ENCODE measurements around the gene POLR3K.

POLR3K gene

DNA sequence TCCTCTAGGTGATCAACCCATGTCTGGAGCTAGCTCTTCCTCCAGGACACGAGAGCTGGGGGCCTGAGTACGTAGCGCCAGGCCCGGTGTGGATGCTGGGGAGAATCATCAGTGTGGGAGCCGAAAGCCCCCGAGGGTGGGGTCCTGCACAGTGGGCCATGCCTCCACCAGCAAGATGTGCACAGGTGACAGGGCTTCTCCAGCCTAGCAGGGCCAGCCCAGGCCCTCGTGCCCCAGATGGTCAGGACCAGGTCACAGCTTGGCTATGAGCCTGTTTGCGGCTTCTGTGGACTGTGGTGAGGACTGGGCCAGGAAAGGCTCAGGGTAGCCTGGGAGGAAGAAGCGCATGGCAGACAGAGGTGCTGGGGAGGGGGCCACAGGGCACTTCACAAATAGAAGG is 32.5 kb upstream of the POLR3K start:
- DNase-seq (ENCODE audit: low spot score): no peak
- TF ChIP-seq, protein P1, sequence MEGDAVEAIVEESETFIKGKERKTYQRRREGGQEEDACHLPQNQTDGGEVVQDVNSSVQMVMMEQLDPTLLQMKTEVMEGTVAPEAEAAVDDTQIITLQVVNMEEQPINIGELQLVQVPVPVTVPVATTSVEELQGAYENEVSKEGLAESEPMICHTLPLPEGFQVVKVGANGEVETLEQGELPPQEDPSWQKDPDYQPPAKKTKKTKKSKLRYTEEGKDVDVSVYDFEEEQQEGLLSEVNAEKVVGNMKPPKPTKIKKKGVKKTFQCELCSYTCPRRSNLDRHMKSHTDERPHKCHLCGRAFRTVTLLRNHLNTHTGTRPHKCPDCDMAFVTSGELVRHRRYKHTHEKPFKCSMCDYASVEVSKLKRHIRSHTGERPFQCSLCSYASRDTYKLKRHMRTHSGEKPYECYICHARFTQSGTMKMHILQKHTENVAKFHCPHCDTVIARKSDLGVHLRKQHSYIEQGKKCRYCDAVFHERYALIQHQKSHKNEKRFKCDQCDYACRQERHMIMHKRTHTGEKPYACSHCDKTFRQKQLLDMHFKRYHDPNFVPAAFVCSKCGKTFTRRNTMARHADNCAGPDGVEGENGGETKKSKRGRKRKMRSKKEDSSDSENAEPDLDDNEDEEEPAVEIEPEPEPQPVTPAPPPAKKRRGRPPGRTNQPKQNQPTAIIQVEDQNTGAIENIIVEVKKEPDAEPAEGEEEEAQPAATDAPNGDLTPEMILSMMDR (IDR thresholded peaks at IDR 0.05; ENCODE audit: extremely low read depth, insufficient read depth, missing control alignments): no peak
- in situ Hi-C loops (cut with MboI; ENCODE audit: low pct_unique_long_range_greater_than_20kb, low sequenced_read_pairs, unreplicated experiment): no loop called here

DNA sequence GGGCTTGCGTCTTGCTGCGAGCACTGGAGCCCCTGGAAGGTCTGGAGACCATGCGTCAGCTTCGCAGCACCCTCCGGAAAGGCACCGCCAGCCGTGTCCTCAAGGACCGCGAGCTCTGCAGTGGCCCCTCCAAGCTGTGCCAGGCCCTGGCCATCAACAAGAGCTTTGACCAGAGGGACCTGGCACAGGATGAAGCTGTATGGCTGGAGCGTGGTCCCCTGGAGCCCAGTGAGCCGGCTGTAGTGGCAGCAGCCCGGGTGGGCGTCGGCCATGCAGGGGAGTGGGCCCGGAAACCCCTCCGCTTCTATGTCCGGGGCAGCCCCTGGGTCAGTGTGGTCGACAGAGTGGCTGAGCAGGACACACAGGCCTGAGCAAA is 32.0 kb upstream of the POLR3K start:
- TF ChIP-seq, protein P1 (IDR thresholded peaks at IDR 0.05; ENCODE audit: extremely low read depth, insufficient read depth, missing control alignments): no peak
- DNase-seq (ENCODE audit: low spot score): no peak
- in situ Hi-C loops (cut with MboI; ENCODE audit: low pct_unique_long_range_greater_than_20kb, low sequenced_read_pairs, unreplicated experiment): no loop called here

DNA sequence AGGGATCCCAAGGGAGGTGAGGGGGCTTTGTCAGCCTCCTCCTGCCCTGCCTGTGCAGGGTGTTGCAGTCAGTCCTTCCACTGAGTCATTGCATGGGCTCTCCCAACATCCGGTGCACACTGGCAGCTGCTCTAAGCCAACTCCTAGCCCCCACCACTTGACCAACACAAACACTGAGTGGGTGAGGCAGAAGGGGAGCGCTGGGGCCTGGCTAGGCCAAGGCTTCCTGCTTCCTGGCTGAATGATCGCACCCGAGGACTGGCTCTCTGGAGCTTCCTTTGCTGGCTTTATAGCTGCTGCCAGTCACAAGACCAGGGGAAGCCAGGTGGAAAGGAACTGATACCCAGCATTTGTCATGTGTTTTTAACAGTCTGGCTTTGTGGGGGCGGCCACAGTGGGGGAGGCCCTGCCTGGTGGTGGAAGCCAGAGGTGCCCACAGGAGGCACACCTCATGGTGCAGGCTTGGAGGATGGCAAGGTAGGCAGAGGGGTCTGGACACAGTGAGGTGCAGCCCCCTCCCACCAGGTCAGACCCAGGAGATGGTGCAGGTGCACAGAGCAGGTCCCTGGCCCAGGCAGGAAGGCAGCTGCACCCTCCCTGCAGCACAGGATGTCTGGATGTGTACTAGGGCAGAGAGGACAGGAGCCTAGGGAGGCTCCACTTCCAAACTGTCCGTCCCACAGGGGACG is 31.5 kb upstream of the POLR3K start:
- peak; percentile 82 for DNase-seq (ENCODE audit: low spot score)
- TF ChIP-seq, protein P1 (IDR thresholded peaks at IDR 0.05; ENCODE audit: extremely low read depth, insufficient read depth, missing control alignments): no peak
- in situ Hi-C loops (cut with MboI; ENCODE audit: low pct_unique_long_range_greater_than_20kb, low sequenced_read_pairs, unreplicated experiment): no loop called here

DNA sequence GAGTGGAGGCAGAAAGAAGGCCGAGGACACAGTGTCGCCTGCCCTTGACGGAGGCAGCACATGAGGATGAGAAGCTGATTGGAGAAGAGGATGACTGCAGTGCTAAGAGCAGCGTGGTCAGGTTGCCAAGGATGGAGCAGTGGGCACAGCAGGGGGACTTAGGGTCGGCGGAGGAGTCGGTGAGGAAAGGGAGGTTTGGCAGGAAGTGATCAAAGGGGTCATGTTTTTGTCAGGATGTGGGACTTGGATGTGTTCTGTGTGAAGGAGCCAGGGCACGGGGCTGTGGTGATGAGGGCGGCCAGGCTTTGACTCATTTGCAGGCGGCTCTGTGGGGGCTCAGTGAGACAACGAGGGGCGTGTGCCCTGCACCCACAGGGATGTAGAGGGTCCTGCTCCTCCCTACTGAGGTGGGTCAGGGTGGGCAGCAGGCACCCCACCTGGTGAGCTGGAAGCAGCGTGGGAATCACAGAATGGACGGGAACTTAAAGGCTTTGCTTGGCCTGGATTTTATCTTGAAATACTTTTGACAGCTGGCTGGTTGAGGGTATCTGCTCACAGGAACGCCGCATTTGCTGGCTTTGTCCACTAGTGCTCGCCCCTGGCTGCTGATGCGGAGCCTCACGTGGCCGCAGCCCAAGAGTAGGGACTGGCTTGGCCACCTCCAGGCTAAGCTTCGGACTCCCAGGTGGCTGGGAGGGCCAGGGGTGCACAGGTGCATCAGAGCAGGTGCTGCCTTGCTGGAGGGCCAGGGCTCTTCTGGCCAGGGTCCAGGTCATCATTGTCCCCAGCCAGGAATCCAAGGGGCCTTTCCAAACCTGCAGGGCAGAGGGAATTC is 30.6 kb upstream of the POLR3K start:
- DNase-seq (ENCODE audit: low spot score): no peak
- in situ Hi-C loops (cut with MboI; ENCODE audit: low pct_unique_long_range_greater_than_20kb, low sequenced_read_pairs, unreplicated experiment): no loop called here
- TF ChIP-seq, protein P1 (IDR thresholded peaks at IDR 0.05; ENCODE audit: extremely low read depth, insufficient read depth, missing control alignments): no peak

DNA sequence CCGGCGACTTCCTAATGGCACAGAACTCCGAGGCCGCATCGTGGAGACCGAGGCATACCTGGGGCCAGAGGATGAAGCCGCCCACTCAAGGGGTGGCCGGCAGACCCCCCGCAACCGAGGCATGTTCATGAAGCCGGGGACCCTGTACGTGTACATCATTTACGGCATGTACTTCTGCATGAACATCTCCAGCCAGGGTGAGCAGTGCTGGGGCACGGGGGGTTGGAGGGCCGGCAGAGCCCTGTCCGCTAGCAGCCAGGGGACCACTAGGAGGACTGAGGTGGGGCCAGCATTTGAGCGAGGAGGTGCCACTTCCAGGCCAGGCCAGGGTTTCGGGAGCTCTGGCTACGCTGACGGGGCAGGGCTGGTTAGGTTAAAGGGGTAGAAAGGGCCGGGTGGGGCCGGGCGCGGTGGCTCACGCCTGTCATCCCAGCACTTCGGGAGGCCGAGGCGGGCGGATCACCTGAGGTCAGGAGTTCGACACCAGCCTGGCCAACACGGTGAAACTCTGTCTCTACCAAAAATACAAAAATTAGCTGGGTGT is 29.7 kb upstream of the POLR3K start:
- TF ChIP-seq, protein P1 (IDR thresholded peaks at IDR 0.05; ENCODE audit: extremely low read depth, insufficient read depth, missing control alignments): no peak
- in situ Hi-C loops (cut with MboI; ENCODE audit: low pct_unique_long_range_greater_than_20kb, low sequenced_read_pairs, unreplicated experiment): no loop called here
- no peak for DNase-seq (ENCODE audit: low spot score)

DNA sequence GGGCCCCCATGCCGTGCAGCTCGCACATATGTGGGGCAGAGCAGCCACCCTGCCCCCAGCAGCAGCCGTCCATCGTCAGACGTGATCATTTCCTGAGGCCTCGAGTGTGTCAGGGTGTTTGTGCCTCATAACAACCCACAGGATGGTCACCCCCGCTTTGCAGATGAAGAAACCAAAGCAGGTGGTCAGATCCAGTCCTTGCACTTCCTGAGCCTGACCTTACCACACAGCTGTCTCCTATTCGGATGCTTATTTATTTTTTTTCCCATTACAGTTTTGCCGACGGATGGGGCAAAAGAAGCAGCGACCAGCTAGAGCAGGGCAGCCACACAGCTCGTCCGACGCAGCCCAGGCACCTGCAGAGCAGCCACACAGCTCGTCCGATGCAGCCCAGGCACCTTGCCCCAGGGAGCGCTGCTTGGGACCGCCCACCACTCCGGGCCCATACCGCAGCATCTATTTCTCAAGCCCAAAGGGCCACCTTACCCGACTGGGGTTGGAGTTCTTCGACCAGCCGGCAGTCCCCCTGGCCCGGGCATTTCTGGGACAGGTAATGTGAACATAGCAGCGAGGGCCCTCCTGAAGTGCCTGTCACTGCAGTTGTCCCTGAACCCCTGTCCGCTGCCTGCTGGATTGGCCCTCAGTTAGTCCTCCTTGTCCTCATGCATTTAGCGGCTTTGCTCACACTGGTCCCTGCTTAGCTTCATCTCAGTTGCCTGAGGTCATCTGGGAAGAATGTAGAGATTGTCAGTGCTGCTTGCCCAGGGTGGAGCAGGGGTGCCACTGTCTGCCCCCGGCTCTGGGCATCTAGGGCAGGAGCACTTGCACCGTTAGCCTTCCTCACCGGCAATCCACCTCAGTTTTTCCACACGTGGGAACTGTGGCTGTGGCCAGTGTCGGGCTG is 26.0 kb upstream of the POLR3K start:
- in situ Hi-C loops (cut with MboI; ENCODE audit: low pct_unique_long_range_greater_than_20kb, low sequenced_read_pairs, unreplicated experiment): no loop called here
- TF ChIP-seq, protein P1 (IDR thresholded peaks at IDR 0.05; ENCODE audit: extremely low read depth, insufficient read depth, missing control alignments): no peak
- no peak for DNase-seq (ENCODE audit: low spot score)

All from GM13977 (cell line).